DOHH2 (cell line): ENCODE data around the gene RUNX2.

Source experiments
- H3F3A ChIP-seq: fragments of 200-600 bp; sonication (generic), shearing (Covaris generic); 2 replicates; pipeline ENCODE4 v1.6.0; 2016; ENCODE audit warnings: antibody characterized with exemption, mild to moderate bottlenecking; ENCODE audit not compliant: control insufficient read depth, insufficient read depth
- H3K27ac ChIP-seq: fragments of 200-600 bp; sonication (generic); 2 replicates; pipeline ENCODE4 v1.5.1; 2014; ENCODE audit warnings: low read depth, mild to moderate bottlenecking, low read length, moderate library complexity
- H3K27me3 ChIP-seq: fragments of 200-600 bp; sonication (generic); 2 replicates; pipeline ENCODE4 v1.6.1; 2014; ENCODE audit warnings: mild to moderate bottlenecking, low read length, mixed read lengths; ENCODE audit not compliant: control insufficient read depth
- H3K36me3 ChIP-seq: fragments of 200-600 bp; sonication (generic); 2 replicates; pipeline ENCODE4 v1.6.1; 2014; ENCODE audit warnings: mild to moderate bottlenecking, low read length, moderate library complexity, mixed read lengths; ENCODE audit not compliant: control insufficient read depth
- H3K4me1 ChIP-seq: fragments of 200-600 bp; sonication (generic); 2 replicates; pipeline ENCODE4 v1.6.1; 2014; ENCODE audit warnings: mild to moderate bottlenecking, low read length, mixed read lengths; ENCODE audit not compliant: control insufficient read depth
- H3K4me2 ChIP-seq: fragments of 200-600 bp; sonication (generic); 2 replicates; pipeline ENCODE4 v1.6.0; 2014; ENCODE audit warnings: mild to moderate bottlenecking, low read length, moderate library complexity
- H3K4me3 ChIP-seq: fragments of 200-600 bp; sonication (generic); 2 replicates; pipeline ENCODE4 v1.5.1; 2014; ENCODE audit warnings: mild to moderate bottlenecking, low read length, mixed read lengths
- H3K79me2 ChIP-seq: fragments of 200-600 bp; sonication (generic); 2 replicates; pipeline ENCODE4 v1.6.1; 2014; ENCODE audit warnings: mild to moderate bottlenecking, low read length, mixed read lengths; ENCODE audit not compliant: control insufficient read depth
- H3K9me2 ChIP-seq: fragments of 200-600 bp; sonication (generic); replicated peaks from 2 replicates; pipeline ENCODE4 v1.6.1; 2014; ENCODE audit warnings: mild to moderate bottlenecking, low read length, mixed read lengths; ENCODE audit not compliant: control insufficient read depth
- H3K9me3 ChIP-seq: fragments of 200-600 bp; sonication (generic); 2 replicates; pipeline ENCODE4 v1.6.1; 2014; ENCODE audit warnings: antibody characterized with exemption, low read length, mixed read lengths; ENCODE audit not compliant: control insufficient read depth, insufficient read depth
- H4K20me1 ChIP-seq: fragments of 200-600 bp; sonication (generic); 2 replicates; pipeline ENCODE4 v1.6.0; 2014; ENCODE audit warnings: low read depth, mild to moderate bottlenecking, antibody characterized with exemption, low read length, moderate library complexity; ENCODE audit not compliant: control insufficient read depth, insufficient read depth
- EZH2phosphoT487 ChIP-seq: fragments of 200-600 bp; sonication (generic); IDR thresholded peaks from 2 replicates; pipeline ENCODE4 v1.6.1; 2017; ENCODE audit warnings: borderline replicate concordance, mild to moderate bottlenecking, antibody characterized with exemption, low read length, moderate library complexity, mixed read lengths
- TF ChIP-seq, protein P1 (sequence below): fragments of 200-600 bp; sonication (generic); IDR thresholded peaks from one replicate; pipeline ENCODE4 v1.5.1; 2014; ENCODE audit warnings: antibody characterized with exemption, mild to moderate bottlenecking, low read depth, low read length; ENCODE audit not compliant: poor library complexity, severe bottlenecking

The RUNX2 gene

GRCh38 chr6:45498591-45498990 is 170.5 kb downstream of the RUNX2 start:
- Histone ChIP-seq H3K27me3 (no peaks in the 10 kb centered on the region), H3K79me2 (no peaks in the 10 kb centered on the region), H3K9me2 (no peaks in the 10 kb centered on the region), H3K27ac (no peak overlapping the region), H3F3A (no peaks in the 10 kb centered on the region), H3K4me2 (no peak overlapping the region), H3K9me3 (no peaks in the 10 kb centered on the region), H3K36me3 (no peaks in the 10 kb centered on the region), H3K4me1 (peaks cover 15% of the 10 kb centered on the region), H3K4me3 (no peak overlapping the region), H4K20me1 (no peaks in the 10 kb centered on the region)
- TF ChIP-seq, protein P1, sequence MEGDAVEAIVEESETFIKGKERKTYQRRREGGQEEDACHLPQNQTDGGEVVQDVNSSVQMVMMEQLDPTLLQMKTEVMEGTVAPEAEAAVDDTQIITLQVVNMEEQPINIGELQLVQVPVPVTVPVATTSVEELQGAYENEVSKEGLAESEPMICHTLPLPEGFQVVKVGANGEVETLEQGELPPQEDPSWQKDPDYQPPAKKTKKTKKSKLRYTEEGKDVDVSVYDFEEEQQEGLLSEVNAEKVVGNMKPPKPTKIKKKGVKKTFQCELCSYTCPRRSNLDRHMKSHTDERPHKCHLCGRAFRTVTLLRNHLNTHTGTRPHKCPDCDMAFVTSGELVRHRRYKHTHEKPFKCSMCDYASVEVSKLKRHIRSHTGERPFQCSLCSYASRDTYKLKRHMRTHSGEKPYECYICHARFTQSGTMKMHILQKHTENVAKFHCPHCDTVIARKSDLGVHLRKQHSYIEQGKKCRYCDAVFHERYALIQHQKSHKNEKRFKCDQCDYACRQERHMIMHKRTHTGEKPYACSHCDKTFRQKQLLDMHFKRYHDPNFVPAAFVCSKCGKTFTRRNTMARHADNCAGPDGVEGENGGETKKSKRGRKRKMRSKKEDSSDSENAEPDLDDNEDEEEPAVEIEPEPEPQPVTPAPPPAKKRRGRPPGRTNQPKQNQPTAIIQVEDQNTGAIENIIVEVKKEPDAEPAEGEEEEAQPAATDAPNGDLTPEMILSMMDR: no peak
- TF ChIP-seq EZH2phosphoT487: no peak

DNA sequence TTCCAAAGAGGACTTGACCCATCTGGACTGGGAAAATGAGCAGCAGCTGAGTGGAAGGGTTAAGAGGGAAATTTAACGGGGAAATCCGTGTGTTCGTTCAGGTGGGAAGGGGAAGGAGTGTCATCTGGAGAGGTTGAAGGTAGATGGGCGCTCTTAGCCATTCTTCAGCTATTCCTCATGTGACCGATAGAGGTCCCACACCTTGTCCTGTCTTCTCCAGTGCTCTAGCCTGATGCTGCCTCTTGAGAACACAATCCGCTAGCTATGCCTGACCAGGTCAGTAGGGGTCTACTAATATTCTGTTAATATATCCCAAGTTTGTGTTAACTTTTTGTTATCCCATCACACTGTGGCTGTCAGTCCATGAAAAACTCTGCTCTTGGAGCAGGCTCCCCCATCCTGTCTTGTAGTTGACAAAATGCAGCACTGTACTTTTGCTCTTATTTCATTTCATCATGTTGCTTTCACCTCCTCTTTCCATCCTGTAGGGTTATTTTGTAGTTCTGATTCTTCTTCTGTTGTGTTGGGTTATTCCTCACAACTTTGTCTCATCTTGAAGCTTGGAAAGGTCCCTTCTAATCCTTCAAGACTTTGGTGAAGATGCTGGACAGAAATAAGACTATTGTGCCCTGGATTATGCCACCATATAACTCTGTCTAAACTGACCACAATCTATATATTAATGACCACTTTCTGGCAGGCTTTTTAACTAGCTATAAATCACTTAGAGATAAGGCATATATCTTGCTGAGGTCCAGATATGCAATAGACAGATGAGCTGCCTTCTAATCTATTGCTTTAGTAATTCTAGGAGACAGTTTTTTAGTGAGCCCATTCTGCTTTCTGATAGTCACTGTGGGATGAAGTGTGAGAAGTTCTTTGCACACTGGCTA is 173.0 kb downstream of the RUNX2 start:
- H3K27ac ChIP-seq: no peak overlapping the region
- no peaks in the 10 kb centered on the region for H3F3A ChIP-seq
- no peaks in the 10 kb centered on the region for H3K27me3 ChIP-seq
- H3K36me3 ChIP-seq: no peaks in the 10 kb centered on the region
- H3K4me3 ChIP-seq: no peak overlapping the region
- H4K20me1 ChIP-seq: no peaks in the 10 kb centered on the region
- no peak for TF ChIP-seq EZH2phosphoT487
- TF ChIP-seq, protein P1: peak; percentile 76
- H3K9me3 ChIP-seq: no peaks in the 10 kb centered on the region
- peaks cover 4% of the 10 kb centered on the region for H3K4me1 ChIP-seq
- H3K9me2 ChIP-seq: no peaks in the 10 kb centered on the region
- no peak overlapping the region for H3K4me2 ChIP-seq
- H3K79me2 ChIP-seq: no peaks in the 10 kb centered on the region

- Histone ChIP-seq H3K9me2 (no peaks in the 10 kb centered on the region), H3K27me3 (no peaks in the 10 kb centered on the region), H3K4me1 (no peaks in the 10 kb centered on the region), H3K4me2 (no peak overlapping the region), H3K4me3 (no peak overlapping the region), H3K79me2 (no peaks in the 10 kb centered on the region), H3K9me3 (no peaks in the 10 kb centered on the region), H3F3A (no peaks in the 10 kb centered on the region), H3K27ac (no peak overlapping the region), H4K20me1 (no peaks in the 10 kb centered on the region), H3K36me3 (no peaks in the 10 kb centered on the region)
- no peak for TF ChIP-seq EZH2phosphoT487
- TF ChIP-seq, protein P1: no peak
Observed at GRCh38 chr6:45502456-45502855, 174.3 kb downstream of the RUNX2 start.
